Keratinocyte (primary cell): ENCODE results near the gene PIGC. TPM values are rescaled to one million over a fixed set of nuclear protein-coding genes. Genes with fewer than 3 reads are reported as not detected.

Experiments
- DNase-seq: peaks from one replicate; pipeline ENCODE4 v3.0.0-alpha.2; 2011; ENCODE audit warnings: low read depth, missing footprints, low spot score
- FAIRE-seq: peaks from 2 replicates; lab custom pipeline; 2011; peaks lifted over from hg19 to GRCh38; lab: Jason Lieb, UNC
- H2AFZ ChIP-seq: 2 replicates; pipeline ENCODE4 v1.6.0; 2012; ENCODE audit warnings: low read length, control low read depth, inconsistent platforms; ENCODE audit not compliant: control insufficient read depth
- H3K27ac ChIP-seq: 2 replicates; pipeline ENCODE4 v1.5.1; 2011; ENCODE audit warnings: low read length; ENCODE audit not compliant: control insufficient read depth, insufficient read depth
- H3K27me3 ChIP-seq: 3 replicates; pipeline ENCODE4 v1.6.0; 2011; ENCODE audit warnings: low read length; ENCODE audit not compliant: control insufficient read depth, insufficient read depth; ENCODE audit errors: extremely low read depth
- H3K36me3 ChIP-seq, 2 experiments: 2 replicates in 1 of 2; 3 replicates in 1 of 2; pipeline ENCODE4 v1.5.1; 2011; ENCODE audit warnings: low read length in 2 of 2, mild to moderate bottlenecking in 1 of 2; ENCODE audit not compliant: control insufficient read depth in 2 of 2, insufficient read depth in 2 of 2; ENCODE audit errors: extremely low read depth in 1 of 2
- H3K4me1 ChIP-seq: 3 replicates; pipeline ENCODE4 v1.5.1; 2011; ENCODE audit warnings: low read length; ENCODE audit not compliant: control insufficient read depth, insufficient read depth; ENCODE audit errors: extremely low read depth
- H3K4me2 ChIP-seq: 3 replicates; pipeline ENCODE4 v1.6.0; 2011; ENCODE audit warnings: low read depth, low read length; ENCODE audit not compliant: control insufficient read depth, insufficient read depth; ENCODE audit errors: extremely low read depth
- H3K4me3 ChIP-seq, 3 experiments: fragments of 200-600 bp in 1 of 3; sonication (generic) in 1 of 3; 2 replicates in 2 of 3; 3 replicates in 1 of 3; pipeline ENCODE4 v1.5.1; 2011 to 2016; ENCODE audit warnings: low read length in 3 of 3, mild to moderate bottlenecking in 3 of 3, control low read depth in 2 of 3, inconsistent platforms in 1 of 3, low read depth in 1 of 3, mixed read lengths in 1 of 3, mixed run types in 1 of 3, moderate library complexity in 1 of 3; ENCODE audit not compliant: control insufficient read depth in 2 of 3, insufficient read depth in 2 of 3; ENCODE audit errors: extremely low read depth in 1 of 3
- H3K79me2 ChIP-seq: 2 replicates; pipeline ENCODE4 v1.6.0; 2012; ENCODE audit warnings: low read length; ENCODE audit not compliant: control insufficient read depth, insufficient read depth
- H3K9ac ChIP-seq: 3 replicates; pipeline ENCODE4 v1.6.0; 2011; ENCODE audit warnings: low read length; ENCODE audit not compliant: control insufficient read depth, insufficient read depth; ENCODE audit errors: extremely low read depth
- H3K9me1 ChIP-seq: 3 replicates; pipeline ENCODE4 v1.6.0; 2011; ENCODE audit warnings: low read length; ENCODE audit not compliant: control insufficient read depth, insufficient read depth; ENCODE audit errors: extremely low read depth
- H3K9me3 ChIP-seq: 2 replicates; pipeline ENCODE4 v1.5.1; 2012; ENCODE audit warnings: low read depth, low read length; ENCODE audit not compliant: control insufficient read depth
- H4K20me1 ChIP-seq: 3 replicates; pipeline ENCODE4 v1.6.0; 2011; ENCODE audit warnings: low read length; ENCODE audit not compliant: control insufficient read depth, insufficient read depth; ENCODE audit errors: extremely low read depth
- EZH2 ChIP-seq: IDR thresholded peaks from one replicate; pipeline ENCODE4 v1.6.1; 2012; ENCODE audit warnings: inconsistent platforms, mild to moderate bottlenecking, low read length, moderate library complexity
- dilution Hi-C: fragments of 300-500 bp; cut with MboI; formaldehyde crosslinking; loops from one replicate; pipeline ENCODE4 v1.7.0; 2020; ENCODE audit warnings: low sequenced_read_pairs; ENCODE audit not compliant: extremely low pct_ligation_motif_present
- polyA minus RNA-seq, 3 experiments: library from RNA; depleted of rRNA, polyadenylated mRNA; stranded (reverse); fragments of >200 nt; gene quantifications; 1 replicate in 1 of 3; 2 replicates in 1 of 3; 3 replicates in 1 of 3; pipeline ENCODE4 v1.2.3, GENCODE V29; 2011
- polyA plus RNA-seq, 5 experiments: library from polyadenylated mRNA; depleted of rRNA in 3 of 5; stranded (reverse) in 3 of 5; stranded (forward) in 1 of 5; unstranded in 1 of 5; fragments of >200 nt; gene quantifications; 1 replicate in 1 of 5; 2 replicates in 3 of 5; 3 replicates in 1 of 5; pipeline versions ENCODE4 v1.2.1 to v1.2.3, GENCODE V29; 2011 to 2012; ENCODE audit warnings: missing spikeins in 2 of 5, low read depth in 1 of 5, low replicate concordance in 1 of 5
- TF ChIP-seq, protein P1 (sequence below), 3 experiments: IDR thresholded peaks in 1 of 3; conservative IDR thresholded peaks in 1 of 3; optimal IDR thresholded peaks in 1 of 3; 2 replicates in 2 of 3; 3 replicates in 1 of 3; pipeline versions ENCODE3 to v1.5.1; 2011; ENCODE audit warnings: low read length in 3 of 3, mild to moderate bottlenecking in 3 of 3, moderate library complexity in 2 of 3, control low read depth in 1 of 3, inconsistent platforms in 1 of 3; ENCODE audit not compliant: insufficient read depth in 2 of 3; ENCODE audit errors: extremely low read depth in 1 of 3

PIGC gene
- polyA plus RNA-seq (18.0 to 21.6 TPM (median 21.2 TPM) in 3 replicates), polyA minus RNA-seq (15.8 to 19.0 TPM (median 16.6 TPM) in 3 replicates)
- polyA plus RNA-seq (2011; ENCODE audit: low read depth) = 9.7 TPM
- polyA plus RNA-seq (2011; cell fraction: cytosol; rRNA removed) = 15.0 and 18.9 TPM in 2 replicates
- 15.4 and 18.6 TPM in 2 replicates for polyA plus RNA-seq (2011; cell fraction: nucleus; rRNA removed)
- 14.1 and 18.1 TPM in 2 replicates for polyA plus RNA-seq (2012; ENCODE audit: low replicate concordance)
- polyA minus RNA-seq (2011; cell fraction: cytosol; rRNA and poly(A)+ RNA removed) = 8.6 TPM
- 5.6 and 6.9 TPM in 2 replicates for polyA minus RNA-seq (2011; cell fraction: nucleus; rRNA and poly(A)+ RNA removed)

DNA sequence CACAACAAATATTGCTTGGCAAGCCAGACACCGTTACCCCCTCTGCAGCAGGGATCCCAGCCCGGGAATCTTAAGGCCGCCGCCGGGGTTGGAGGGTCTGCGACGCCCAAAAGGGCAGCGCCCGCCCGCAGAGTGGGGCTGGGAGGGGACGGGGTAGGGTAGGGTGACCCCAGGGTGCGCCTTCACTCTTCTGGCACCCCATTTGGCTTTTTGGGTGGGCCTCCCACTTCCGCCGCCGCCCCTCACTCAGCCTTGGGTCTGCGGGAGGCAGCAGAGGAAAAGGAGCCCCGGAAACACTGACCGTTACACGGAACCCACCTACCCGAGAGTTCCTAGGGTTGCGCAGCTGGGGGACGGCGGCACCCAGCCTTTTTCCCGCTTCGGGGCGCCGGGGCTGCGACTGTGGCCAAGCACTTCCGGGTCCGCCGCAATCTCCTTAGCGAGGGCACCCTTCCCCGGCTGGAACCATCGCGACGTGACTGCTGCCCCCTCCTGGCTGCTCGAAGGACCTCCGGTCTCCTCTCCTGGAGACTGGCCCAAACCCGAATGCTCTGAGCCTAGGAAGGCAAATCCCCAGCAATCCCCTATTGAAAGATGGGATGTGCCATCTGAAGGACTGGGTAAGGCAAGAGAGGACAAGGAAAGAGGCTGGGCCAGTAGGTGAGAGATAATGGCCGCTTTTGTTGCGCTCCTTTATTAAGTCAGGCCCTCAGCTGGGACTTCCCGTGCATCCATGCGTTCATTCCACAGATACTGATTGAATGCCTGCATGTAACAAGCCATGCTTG, at the start of gene PIGC:
PIGC (minus strand) TSS at position 404 of the 788 bp plus-strand sequence. CDS start 1,447 bp downstream, outside the sequence.
- Histone ChIP-seq H3K4me3 (peak within 1 kb of the TSS; percentile 66 to 88 (median 87)), H3K27ac (peak within 1 kb of the TSS; percentile 83), H3K9me1 (no peaks in the 10 kb centered on the region), H3K9me3 (no peaks in the 10 kb centered on the region), H3K79me2 (peaks cover 22% of the 10 kb centered on the region), H4K20me1 (no peaks in the 10 kb centered on the region), H3K27me3 (no peaks in the 10 kb centered on the region), H2AFZ (peak within 1 kb of the TSS; percentile 92), H3K36me3 (peaks cover 4 to 11% of the 10 kb centered on the region in 2 experiments), H3K4me2 (peak within 1 kb of the TSS; percentile 78), H3K9ac (peak within 1 kb of the TSS; percentile 91), H3K4me1 (peaks cover 9% of the 10 kb centered on the region)
- DNase-seq = no peak
- TF ChIP-seq EZH2 = no peak
- TF ChIP-seq, protein P1, sequence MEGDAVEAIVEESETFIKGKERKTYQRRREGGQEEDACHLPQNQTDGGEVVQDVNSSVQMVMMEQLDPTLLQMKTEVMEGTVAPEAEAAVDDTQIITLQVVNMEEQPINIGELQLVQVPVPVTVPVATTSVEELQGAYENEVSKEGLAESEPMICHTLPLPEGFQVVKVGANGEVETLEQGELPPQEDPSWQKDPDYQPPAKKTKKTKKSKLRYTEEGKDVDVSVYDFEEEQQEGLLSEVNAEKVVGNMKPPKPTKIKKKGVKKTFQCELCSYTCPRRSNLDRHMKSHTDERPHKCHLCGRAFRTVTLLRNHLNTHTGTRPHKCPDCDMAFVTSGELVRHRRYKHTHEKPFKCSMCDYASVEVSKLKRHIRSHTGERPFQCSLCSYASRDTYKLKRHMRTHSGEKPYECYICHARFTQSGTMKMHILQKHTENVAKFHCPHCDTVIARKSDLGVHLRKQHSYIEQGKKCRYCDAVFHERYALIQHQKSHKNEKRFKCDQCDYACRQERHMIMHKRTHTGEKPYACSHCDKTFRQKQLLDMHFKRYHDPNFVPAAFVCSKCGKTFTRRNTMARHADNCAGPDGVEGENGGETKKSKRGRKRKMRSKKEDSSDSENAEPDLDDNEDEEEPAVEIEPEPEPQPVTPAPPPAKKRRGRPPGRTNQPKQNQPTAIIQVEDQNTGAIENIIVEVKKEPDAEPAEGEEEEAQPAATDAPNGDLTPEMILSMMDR (optimal IDR thresholded peaks at IDR 0.05 in 1 of 3, IDR thresholded peaks at IDR 0.05 in 1 of 3, conservative IDR thresholded peaks at IDR 0.05 in 1 of 3; ENCODE audit: extremely low read depth in 1 of 3, insufficient read depth in 2 of 3, low read length in 3 of 3) = peak; percentile 83 to 95 (median 94)
- dilution Hi-C loops = no loop called here
- peak; percentile 5 for FAIRE-seq

DNA sequence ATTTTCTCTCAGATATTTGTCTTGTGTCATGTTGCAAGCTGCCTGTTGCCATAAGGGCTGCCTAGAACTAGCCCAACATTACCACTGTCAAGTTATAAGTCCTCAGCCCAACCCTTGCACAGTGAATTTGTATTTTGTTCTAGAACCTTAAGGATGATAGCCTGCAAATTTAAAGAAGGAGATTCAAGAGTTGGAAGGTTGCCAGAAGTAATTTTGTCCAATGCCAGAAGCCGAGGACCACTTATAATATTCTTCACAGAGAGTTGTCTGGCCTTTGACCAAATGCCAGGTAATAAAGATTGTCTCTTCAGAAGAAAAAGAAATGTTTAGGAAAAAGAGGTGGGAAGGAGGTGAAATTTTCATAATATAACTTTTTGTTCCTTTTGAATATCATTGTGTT, 48.6 kb upstream of the PIGC start:
- dilution Hi-C loops = no loop called here
- Histone ChIP-seq H3K4me3 (no peak overlapping the region), H3K27me3 (no peaks in the 10 kb centered on the region), H3K27ac (no peak overlapping the region), H3K9ac (no peak overlapping the region), H3K4me1 (peaks cover 6% of the 10 kb centered on the region), H3K79me2 (no peaks in the 10 kb centered on the region), H3K4me2 (no peak overlapping the region), H4K20me1 (no peaks in the 10 kb centered on the region), H3K36me3 (no peaks in the 10 kb centered on the region), H2AFZ (no peak overlapping the region), H3K9me3 (no peaks in the 10 kb centered on the region), H3K9me1 (no peaks in the 10 kb centered on the region)
- FAIRE-seq (no peak), DNase-seq (no peak)
- TF ChIP-seq EZH2 = no peak
- TF ChIP-seq, protein P1 (optimal IDR thresholded peaks at IDR 0.05 in 1 of 3, IDR thresholded peaks at IDR 0.05 in 1 of 3, conservative IDR thresholded peaks at IDR 0.05 in 1 of 3; ENCODE audit: extremely low read depth in 1 of 3, insufficient read depth in 2 of 3, low read length in 3 of 3) = no peak
